AG09319 (cell line): ENCODE measurements around the gene VAC14.

Source experiments
- DNase-seq: peaks from one replicate; pipeline ENCODE4 v3.0.0-alpha.2; 2010; ENCODE audit warnings: low read depth; ENCODE audit errors: extremely low read depth
- CTCF ChIP-seq: IDR thresholded peaks from 2 replicates; pipeline ENCODE4 v1.5.1; 2011; ENCODE audit warnings: low read depth, mild to moderate bottlenecking, inconsistent platforms, low read length, moderate library complexity

The VAC14 gene

DNA sequence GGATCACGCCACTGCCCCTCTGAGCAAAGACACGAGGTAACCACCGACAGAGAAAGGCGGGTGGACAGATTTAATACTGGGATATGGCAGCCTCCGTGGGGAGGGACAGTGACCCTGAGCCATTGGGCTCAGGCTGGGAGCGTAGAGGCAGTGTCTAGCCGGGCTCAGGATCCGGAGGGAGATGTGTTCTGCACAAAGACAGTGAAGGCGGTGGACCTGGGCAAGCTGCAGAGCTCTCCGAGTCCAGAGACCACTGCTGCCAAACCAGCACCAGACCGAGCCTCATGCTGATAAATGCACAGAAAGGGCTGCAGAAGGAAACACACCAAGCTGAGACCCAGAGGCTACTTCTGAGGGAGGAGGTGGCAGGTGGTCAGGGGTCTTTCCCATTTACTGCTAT lies 88.6 kb downstream of the VAC14 start:
- TF ChIP-seq CTCF, result no peak
- no peak for DNase-seq

- DNase-seq, result no peak
- no peak for TF ChIP-seq CTCF
Observed at GRCh38 chr16:70711211-70712031, 89.5 kb downstream of the VAC14 start.

DNA sequence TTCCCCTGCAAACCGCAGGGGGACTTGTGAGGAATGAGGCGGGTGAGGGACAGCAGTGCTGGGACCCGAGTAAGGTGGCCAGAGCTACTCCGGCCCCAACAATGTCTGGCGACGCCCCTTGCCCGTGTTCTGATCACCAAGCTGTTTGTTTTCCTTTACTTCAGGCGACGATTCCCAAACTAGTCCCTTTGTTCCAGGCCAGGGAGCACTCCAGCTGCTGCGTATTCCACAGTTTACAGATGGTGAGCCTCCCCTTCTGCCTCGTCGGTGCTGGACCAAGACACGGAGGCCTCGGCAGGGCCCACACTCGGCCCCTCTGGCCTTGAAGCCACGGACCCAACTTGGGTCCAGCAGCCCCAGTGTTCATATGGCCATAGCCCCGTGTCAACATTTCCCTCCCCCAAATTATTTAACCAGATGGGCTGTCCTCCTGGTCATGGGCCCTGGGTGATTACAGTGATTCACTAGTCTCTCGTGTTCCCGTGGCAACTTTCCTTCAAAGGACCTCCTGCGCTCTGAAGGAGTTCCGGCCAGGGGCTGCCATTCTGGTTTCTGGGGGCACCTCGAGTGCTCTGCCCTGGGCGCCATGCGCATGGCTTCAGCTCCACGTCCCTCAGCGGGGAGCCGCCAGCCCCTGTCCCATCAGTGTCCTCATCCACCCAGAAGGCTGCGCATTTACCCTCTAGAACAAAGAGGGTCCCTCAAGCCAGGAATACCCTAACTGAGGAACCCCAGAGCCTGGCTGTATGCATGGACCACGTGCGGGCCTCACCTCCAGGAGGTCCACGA lies 90.3 kb downstream of the VAC14 start:
- TF ChIP-seq CTCF, result no peak

GRCh38 chr16:70709942-70710341 lies 91.0 kb downstream of the VAC14 start:
- no peak for TF ChIP-seq CTCF
- no peak for DNase-seq

More for the DNA sequence above, 90.3 kb downstream of the VAC14 start:
- no peak for DNase-seq

DNA sequence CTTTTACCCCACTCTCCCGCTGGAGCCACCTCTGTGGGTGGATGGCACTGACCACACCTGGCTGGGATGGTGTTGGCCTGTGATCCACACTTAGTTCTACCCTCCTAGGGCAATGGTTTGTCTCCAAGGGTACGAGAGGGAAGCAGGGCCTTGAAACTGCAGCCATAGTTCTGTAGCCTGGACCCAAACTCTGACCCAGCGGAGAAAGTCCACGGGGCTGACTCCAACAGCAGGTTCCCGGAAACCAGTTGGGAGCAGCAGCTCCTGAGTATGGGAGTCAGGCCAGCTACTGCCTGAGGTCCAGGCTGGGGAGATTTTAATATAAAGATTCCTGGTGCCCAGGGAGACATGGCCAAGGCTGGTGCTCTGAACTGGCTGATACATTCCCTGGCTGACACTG lies 91.5 kb downstream of the VAC14 start:
- DNase-seq, result no peak
- no peak for TF ChIP-seq CTCF

DNA sequence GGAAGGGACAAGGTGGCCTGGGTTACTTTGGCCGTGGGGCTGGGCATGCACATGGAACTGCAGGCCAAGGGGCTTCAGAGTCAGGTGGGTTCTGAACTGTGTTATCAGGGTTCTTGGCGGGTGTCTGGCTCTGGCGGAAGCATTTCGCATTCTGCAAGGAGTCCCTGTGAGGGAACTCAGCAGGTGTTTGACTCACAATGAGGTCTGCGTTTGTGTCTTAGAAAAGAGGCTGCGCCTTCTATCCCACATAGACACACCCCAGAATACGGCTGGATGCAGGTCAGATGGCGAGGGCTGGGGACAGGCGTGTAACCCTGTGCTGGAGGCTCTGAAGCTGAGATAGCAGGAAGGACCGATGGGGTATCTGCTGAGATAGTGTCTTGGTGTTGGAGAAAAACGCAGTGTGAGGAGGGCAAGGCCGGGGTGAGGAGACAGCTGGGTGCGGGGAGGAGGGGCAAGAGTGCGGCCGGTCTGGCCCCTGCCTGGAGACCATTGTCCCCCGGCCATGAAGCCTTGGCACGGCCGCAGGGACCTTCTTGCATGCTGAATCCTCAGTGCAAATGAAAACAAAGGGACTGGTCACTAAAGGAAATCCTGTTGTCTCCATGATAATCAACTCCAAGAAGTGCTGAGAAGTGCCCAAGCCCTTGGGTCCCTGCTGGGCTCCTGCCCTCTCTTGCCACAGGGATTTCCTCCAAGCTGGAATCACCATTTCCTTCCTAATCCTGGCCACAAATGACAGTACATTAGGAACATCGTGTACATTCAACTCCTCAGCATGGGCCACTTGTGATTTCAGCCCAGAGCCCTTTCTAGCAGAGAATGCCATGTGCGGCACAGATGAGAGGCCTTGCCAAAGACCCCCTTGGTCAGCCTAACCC lies 92.4 kb downstream of the VAC14 start:
- no peak for TF ChIP-seq CTCF
- DNase-seq, result no peak
